ENCODE measurements around the gene CD82.

DNA sequence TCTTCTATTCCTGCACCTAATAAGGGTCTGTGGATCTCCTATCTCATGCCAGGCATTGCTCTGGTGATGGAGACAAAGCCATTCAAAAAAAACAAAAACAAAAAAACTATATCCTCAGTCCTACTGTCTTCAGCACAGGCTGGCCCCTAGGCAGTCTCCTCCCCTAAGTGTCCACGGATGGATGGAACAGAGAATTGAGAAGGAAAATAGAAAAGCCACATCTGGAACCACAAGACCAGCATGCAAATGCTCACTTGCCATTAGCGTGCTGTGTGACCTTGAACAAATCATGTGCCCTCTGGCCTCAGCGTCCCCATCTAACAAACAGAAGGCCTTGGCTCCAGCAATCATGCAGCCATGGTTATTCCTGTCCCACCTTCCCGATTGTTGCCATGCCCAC is 32.7 kb upstream of the CD82 start:
- TF ChIP-seq, protein P1, sequence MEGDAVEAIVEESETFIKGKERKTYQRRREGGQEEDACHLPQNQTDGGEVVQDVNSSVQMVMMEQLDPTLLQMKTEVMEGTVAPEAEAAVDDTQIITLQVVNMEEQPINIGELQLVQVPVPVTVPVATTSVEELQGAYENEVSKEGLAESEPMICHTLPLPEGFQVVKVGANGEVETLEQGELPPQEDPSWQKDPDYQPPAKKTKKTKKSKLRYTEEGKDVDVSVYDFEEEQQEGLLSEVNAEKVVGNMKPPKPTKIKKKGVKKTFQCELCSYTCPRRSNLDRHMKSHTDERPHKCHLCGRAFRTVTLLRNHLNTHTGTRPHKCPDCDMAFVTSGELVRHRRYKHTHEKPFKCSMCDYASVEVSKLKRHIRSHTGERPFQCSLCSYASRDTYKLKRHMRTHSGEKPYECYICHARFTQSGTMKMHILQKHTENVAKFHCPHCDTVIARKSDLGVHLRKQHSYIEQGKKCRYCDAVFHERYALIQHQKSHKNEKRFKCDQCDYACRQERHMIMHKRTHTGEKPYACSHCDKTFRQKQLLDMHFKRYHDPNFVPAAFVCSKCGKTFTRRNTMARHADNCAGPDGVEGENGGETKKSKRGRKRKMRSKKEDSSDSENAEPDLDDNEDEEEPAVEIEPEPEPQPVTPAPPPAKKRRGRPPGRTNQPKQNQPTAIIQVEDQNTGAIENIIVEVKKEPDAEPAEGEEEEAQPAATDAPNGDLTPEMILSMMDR (conservative IDR thresholded peaks at IDR 0.05; ENCODE audit: low read length), result no peak
- no peak for TF ChIP-seq EZH2phosphoT487 (IDR thresholded peaks at IDR 0.05; ENCODE audit: borderline replicate concordance, low read depth, low read length)
